Activated B cell treated with CpG ODN at 0.5 μM for 24 hours (primary cell): ENCODE data around the gene BTG1. TPM values are rescaled to one million over a fixed set of nuclear protein-coding genes. Genes with fewer than 3 reads are reported as not detected.

Source experiments
- ATAC-seq: fragments of 200-7000 bp; cut with Tn5 transposase; one replicate; pipeline ENCODE4 v1.10.0; 2021; ENCODE audit warnings: low read depth, mild to moderate bottlenecking, moderate library complexity
- CTCF ChIA-PET: fragments of 350-600 bp; sonication (Branson Sonifier 250); formaldehyde crosslinking; loops from one replicate; lab custom pipeline; 2021; ENCODE audit warnings: antibody characterized with exemption; lab: Charles Lee
- POLR2A ChIA-PET: fragments of 350-600 bp; sonication (Branson Sonifier 250); formaldehyde crosslinking; loops from one replicate; lab custom pipeline; 2021; ENCODE audit warnings: antibody characterized with exemption; lab: Charles Lee
- DNase-seq: peaks from one replicate; pipeline ENCODE4 v3.0.0; 2022
- H3K27ac Mint-ChIP-seq: one replicate; pipeline ENCODE4 v1.8.0; 2020; ENCODE audit warnings: mixed read lengths
- H3K27me3 Mint-ChIP-seq: one replicate; pipeline ENCODE4 v1.8.0; 2021; ENCODE audit warnings: mixed read lengths
- H3K36me3 Mint-ChIP-seq: one replicate; pipeline ENCODE4 v1.8.0; 2021; ENCODE audit warnings: low read depth, mixed read lengths
- H3K4me1 Mint-ChIP-seq: one replicate; pipeline ENCODE4 v1.8.0; 2021; ENCODE audit warnings: mixed read lengths
- H3K4me3 Mint-ChIP-seq: one replicate; pipeline ENCODE4 v1.8.0; 2020; ENCODE audit warnings: mild to moderate bottlenecking, mixed read lengths
- H3K9me3 Mint-ChIP-seq: one replicate; pipeline ENCODE4 v1.8.0; 2020; ENCODE audit warnings: mixed read lengths
- CTCF ChIP-seq: fragments of 200-600 bp; IDR thresholded peaks from one replicate; pipeline ENCODE4 v1.8.0; 2022; ENCODE audit warnings: antibody characterized with exemption, mild to moderate bottlenecking
- intact Hi-C: fragments of 100-400 bp; cut with micrococcal nuclease; formaldehyde crosslinking; loops from one replicate; pipeline ENCODE4 v1.15.1; 2024
- total RNA-seq: library from RNA; stranded (reverse); gene quantifications from 2 replicates; pipeline ENCODE4 v1.2.3, GENCODE V29; 2022

The BTG1 gene
- total RNA-seq, 1 donor from 2014 or later = 429 TPM

- TF ChIP-seq CTCF = no peak
- Mint-ChIP-seq H3K9me3 (no peaks in the 10 kb centered on the region), H3K27me3 (no peaks in the 10 kb centered on the region), H3K36me3 (peaks cover 5% of the 10 kb centered on the region), H3K27ac (no peak overlapping the region), H3K4me1 (peaks cover 19% of the 10 kb centered on the region), H3K4me3 (no peak overlapping the region)
- POLR2A ChIA-PET = interaction anchor here (0.6 to 1.0 kb wide), 2 partner anchors 9 to 183 kb away, joined by 3 read pairs; no protein-coding TSS in a partner anchor
- ATAC-seq (no peak), DNase-seq (no peak)
- CTCF ChIA-PET = no interaction called here
- intact Hi-C loops = no loop called here
Measured at GRCh38 chr12:92111256-92111655, 34.4 kb downstream of the BTG1 start.

- no peak for DNase-seq
- Mint-ChIP-seq H3K4me1 (peaks cover 19% of the 10 kb centered on the region), H3K27ac (no peak overlapping the region), H3K9me3 (no peaks in the 10 kb centered on the region), H3K36me3 (peaks cover 5% of the 10 kb centered on the region), H3K27me3 (no peaks in the 10 kb centered on the region), H3K4me3 (no peak overlapping the region)
- no peak for ATAC-seq
- ChIA-PET POLR2A (interaction anchor here (0.7 kb wide), 2 partner anchors 284 to 379 kb away, joined by 4 to 5 read pairs; no protein-coding TSS in a partner anchor), CTCF (no interaction called here)
- TF ChIP-seq CTCF = no peak
- intact Hi-C loops = no loop called here
Measured at GRCh38 chr12:92110083-92110640, 35.5 kb downstream of the BTG1 start.

DNA sequence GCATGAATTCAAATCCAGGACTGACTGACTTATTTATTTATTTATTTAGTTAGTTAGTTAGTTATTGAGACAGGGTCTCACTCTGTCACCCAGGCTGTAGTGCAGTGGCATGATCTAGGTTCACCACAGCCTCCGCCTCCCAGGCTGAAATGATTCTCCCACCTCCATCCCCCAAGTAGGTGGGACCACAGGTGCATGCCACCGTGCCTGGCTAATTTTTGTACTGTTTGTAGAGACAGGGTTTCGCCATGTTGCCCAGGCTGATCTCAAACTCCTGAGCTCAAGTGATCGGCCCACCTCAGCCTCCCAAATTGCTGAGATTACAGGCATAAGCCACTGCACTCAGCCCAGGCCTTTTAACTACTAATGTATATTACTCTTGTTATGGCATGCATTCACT lies 36.0 kb downstream of the BTG1 start:
- DNase-seq = no peak
- peaks cover 19% of the 10 kb centered on the region for H3K4me1 Mint-ChIP-seq
- no peak for ATAC-seq
- peaks cover 5% of the 10 kb centered on the region for H3K36me3 Mint-ChIP-seq
- no peaks in the 10 kb centered on the region for H3K27me3 Mint-ChIP-seq
- ChIA-PET CTCF (no interaction called here), POLR2A (no interaction called here)
- no peak overlapping the region for H3K27ac Mint-ChIP-seq
- no peak overlapping the region for H3K4me3 Mint-ChIP-seq
- TF ChIP-seq CTCF = no peak
- no peaks in the 10 kb centered on the region for H3K9me3 Mint-ChIP-seq
- intact Hi-C loops = no loop called here

GRCh38 chr12:92108651-92109050 lies 37.0 kb downstream of the BTG1 start:
- DNase-seq (no peak), ATAC-seq (no peak)
- TF ChIP-seq CTCF = no peak
- peaks cover 5% of the 10 kb centered on the region for H3K36me3 Mint-ChIP-seq
- POLR2A ChIA-PET = interaction anchor here (1.2 kb wide), 1 partner anchor 25 kb away, joined by 5 read pairs; no protein-coding TSS in a partner anchor
- H3K4me3 Mint-ChIP-seq = no peak overlapping the region
- intact Hi-C loops = no loop called here
- no peaks in the 10 kb centered on the region for H3K27me3 Mint-ChIP-seq
- H3K9me3 Mint-ChIP-seq = no peaks in the 10 kb centered on the region
- H3K27ac Mint-ChIP-seq = no peak overlapping the region
- peaks cover 19% of the 10 kb centered on the region for H3K4me1 Mint-ChIP-seq
- CTCF ChIA-PET = no interaction called here

DNA sequence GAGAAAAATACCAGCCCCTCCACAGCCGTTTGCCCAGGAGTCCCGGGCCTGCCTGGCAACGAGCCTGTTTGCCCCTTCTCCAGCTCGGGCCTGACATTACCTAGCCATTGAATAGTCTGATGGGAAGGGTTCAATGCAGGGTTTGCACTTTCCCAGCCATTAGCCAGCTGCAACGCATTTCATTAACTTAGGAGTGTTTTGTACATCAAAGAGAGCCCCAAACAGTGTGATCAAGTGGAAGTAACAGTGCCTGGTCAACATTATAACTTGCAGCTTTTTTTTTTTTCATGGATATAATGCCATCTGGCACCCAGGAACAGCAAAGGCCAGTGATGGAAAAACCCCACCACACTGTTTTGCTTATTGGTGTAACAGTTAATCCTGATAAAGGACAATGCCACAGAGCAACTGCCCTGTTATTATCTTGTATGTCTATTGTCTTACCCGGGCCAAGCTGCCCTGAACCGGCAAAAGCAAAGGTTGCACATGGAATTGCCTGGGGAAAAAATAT lies 38.0 kb downstream of the BTG1 start:
- H3K27ac Mint-ChIP-seq = no peak overlapping the region
- DNase-seq = no peak
- TF ChIP-seq CTCF = no peak
- CTCF ChIA-PET = no interaction called here
- H3K4me3 Mint-ChIP-seq = no peak overlapping the region
- H3K9me3 Mint-ChIP-seq = no peaks in the 10 kb centered on the region
- POLR2A ChIA-PET = interaction anchor here (0.7 to 1.2 kb wide), 2 partner anchors 26 to 222 kb away, joined by 3 to 5 read pairs; no protein-coding TSS in a partner anchor
- peaks cover 2% of the 10 kb centered on the region for H3K36me3 Mint-ChIP-seq
- ATAC-seq = no peak
- intact Hi-C loops = no loop called here
- H3K27me3 Mint-ChIP-seq = no peaks in the 10 kb centered on the region
- peaks cover 19% of the 10 kb centered on the region for H3K4me1 Mint-ChIP-seq
